ENCODE measurements around the gene MPHOSPH8.

MPHOSPH8 gene

GRCh38 chr13:19672990-19673389, 39.5 kb downstream of the MPHOSPH8 start:
- no peak overlapping the region for H3K14ac ChIP-seq (ENCODE audit: low read length in 2 of 2)
- H3K23ac ChIP-seq (ENCODE audit: low read length in 2 of 2) = no peak overlapping the region
- H3K27ac ChIP-seq (ENCODE audit: low read length, poor library complexity, severe bottlenecking) = no peak overlapping the region
- no peak overlapping the region for H3K4me3 ChIP-seq (ENCODE audit: insufficient read depth in 1 of 2, low read depth in 1 of 2, low read length in 2 of 2)
- no peak overlapping the region for H3K18ac ChIP-seq (ENCODE audit: low read depth in 1 of 2, low read length in 2 of 2)
- no peak overlapping the region for H3K9ac ChIP-seq (ENCODE audit: low read length)
- 90% methylated on average over 3 of the region's 5 CpGs for WGBS
- H3K27me3 ChIP-seq (ENCODE audit: control insufficient read depth in 1 of 2, insufficient read depth in 1 of 2, low read length in 2 of 2) = no peaks in the 10 kb centered on the region
- no peak overlapping the region for H3K4ac ChIP-seq (ENCODE audit: low read depth in 1 of 2, low read length in 2 of 2)
- no peak overlapping the region for H2BK120ac ChIP-seq (ENCODE audit: low read depth, low read length)
- no peak overlapping the region for H2BK15ac ChIP-seq (ENCODE audit: low read depth, poor library complexity, severe bottlenecking)
- H2AFZ ChIP-seq (ENCODE audit: low read depth, low read length) = no peak overlapping the region
- no peak overlapping the region for H2BK12ac ChIP-seq (ENCODE audit: low read length in 2 of 2)
- H3K9me3 ChIP-seq (ENCODE audit: control insufficient read depth, low read length) = no peaks in the 10 kb centered on the region
- peaks cover 35 to 95% of the 10 kb centered on the region in 2 experiments for H3K36me3 ChIP-seq (ENCODE audit: control insufficient read depth in 1 of 2, insufficient read depth in 2 of 2, low read depth in 1 of 2, low read length in 2 of 2)
- peaks cover 21% of the 10 kb centered on the region for H3K79me1 ChIP-seq (replicated peaks; ENCODE audit: low read length, poor library complexity, severe bottlenecking)
- DNase-seq = no peak
- no peak overlapping the region for H2AK5ac ChIP-seq (ENCODE audit: low read length, severe bottlenecking)
- no peak overlapping the region for H4K91ac ChIP-seq (ENCODE audit: low read length)
- no peak overlapping the region for H4K8ac ChIP-seq (ENCODE audit: low read length)
- peaks cover 2% of the 10 kb centered on the region for H3K4me1 ChIP-seq (ENCODE audit: control insufficient read depth, insufficient read depth, low read depth, low read length)
- H2BK5ac ChIP-seq (ENCODE audit: low read depth, low read length, poor library complexity, severe bottlenecking) = no peak overlapping the region
- no peak overlapping the region for H3K4me2 ChIP-seq (ENCODE audit: low read length, poor library complexity, severe bottlenecking)

GRCh38 chr13:19673473-19674430, 40.3 kb downstream of the MPHOSPH8 start:
- Histone ChIP-seq H3K23ac (ENCODE audit: low read length in 2 of 2) (no peak overlapping the region), H2BK12ac (ENCODE audit: low read length in 2 of 2) (no peak overlapping the region), H2AK5ac (ENCODE audit: low read length, severe bottlenecking) (no peak overlapping the region), H3K79me1 (replicated peaks; ENCODE audit: low read length, poor library complexity, severe bottlenecking) (peaks cover 22% of the 10 kb centered on the region), H3K9ac (ENCODE audit: low read length) (no peak overlapping the region), H2AFZ (ENCODE audit: low read depth, low read length) (no peak overlapping the region), H3K27ac (ENCODE audit: low read length, poor library complexity, severe bottlenecking) (no peak overlapping the region), H2BK15ac (ENCODE audit: low read depth, poor library complexity, severe bottlenecking) (no peak overlapping the region), H3K27me3 (ENCODE audit: control insufficient read depth in 1 of 2, insufficient read depth in 1 of 2, low read length in 2 of 2) (no peaks in the 10 kb centered on the region), H4K91ac (ENCODE audit: low read length) (no peak overlapping the region), H3K36me3 (ENCODE audit: control insufficient read depth in 1 of 2, insufficient read depth in 2 of 2, low read depth in 1 of 2, low read length in 2 of 2) (peaks cover 34 to 91% of the 10 kb centered on the region in 2 experiments), H3K4ac (ENCODE audit: low read depth in 1 of 2, low read length in 2 of 2) (no peak overlapping the region), H3K4me2 (ENCODE audit: low read length, poor library complexity, severe bottlenecking) (no peak overlapping the region), H2BK120ac (ENCODE audit: low read depth, low read length) (no peak overlapping the region), H3K9me3 (ENCODE audit: control insufficient read depth, low read length) (no peaks in the 10 kb centered on the region), H2BK5ac (ENCODE audit: low read depth, low read length, poor library complexity, severe bottlenecking) (no peak overlapping the region), H3K18ac (ENCODE audit: low read depth in 1 of 2, low read length in 2 of 2) (no peak overlapping the region), H4K8ac (ENCODE audit: low read length) (no peak overlapping the region), H3K14ac (ENCODE audit: low read length in 2 of 2) (no peak overlapping the region), H3K4me3 (ENCODE audit: insufficient read depth in 1 of 2, low read depth in 1 of 2, low read length in 2 of 2) (no peak overlapping the region), H3K4me1 (ENCODE audit: control insufficient read depth, insufficient read depth, low read depth, low read length) (peaks cover 3% of the 10 kb centered on the region)
- no peak for DNase-seq
- 98% methylated on average over 7 of the region's 11 CpGs for WGBS

DNA sequence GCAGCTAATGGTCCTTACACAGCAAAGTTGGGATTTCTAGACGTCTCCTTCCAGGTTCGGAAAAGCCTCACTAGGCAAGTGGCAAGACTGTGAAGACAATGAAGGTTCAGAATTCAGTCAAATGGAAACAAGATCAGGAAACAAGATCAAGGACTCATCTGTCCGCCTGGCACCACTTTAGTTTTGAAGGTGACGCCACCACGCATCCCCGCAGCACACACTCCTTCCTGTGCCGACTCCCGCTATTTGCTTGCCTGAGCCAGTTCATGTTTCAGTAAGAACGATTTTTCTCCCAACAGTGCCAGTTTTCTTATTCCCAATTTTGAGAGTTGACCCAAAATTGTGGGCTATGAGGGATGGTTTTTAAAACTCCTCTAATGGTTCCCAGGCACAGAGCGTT, 41.4 kb downstream of the MPHOSPH8 start:
- H3K4me1 ChIP-seq (ENCODE audit: control insufficient read depth, insufficient read depth, low read depth, low read length) = peaks cover 3% of the 10 kb centered on the region
- H3K79me1 ChIP-seq (replicated peaks; ENCODE audit: low read length, poor library complexity, severe bottlenecking) = peaks cover 20% of the 10 kb centered on the region
- no peak overlapping the region for H3K27ac ChIP-seq (ENCODE audit: low read length, poor library complexity, severe bottlenecking)
- H4K8ac ChIP-seq (ENCODE audit: low read length) = no peak overlapping the region
- H2AFZ ChIP-seq (ENCODE audit: low read depth, low read length) = no peak overlapping the region
- H2BK120ac ChIP-seq (ENCODE audit: low read depth, low read length) = no peak overlapping the region
- no peak overlapping the region for H3K23ac ChIP-seq (ENCODE audit: low read length in 2 of 2)
- no peak overlapping the region for H3K14ac ChIP-seq (ENCODE audit: low read length in 2 of 2)
- no peaks in the 10 kb centered on the region for H3K9me3 ChIP-seq (ENCODE audit: control insufficient read depth, low read length)
- H2BK12ac ChIP-seq (ENCODE audit: low read length in 2 of 2) = no peak overlapping the region
- peaks cover 29 to 82% of the 10 kb centered on the region in 2 experiments for H3K36me3 ChIP-seq (ENCODE audit: control insufficient read depth in 1 of 2, insufficient read depth in 2 of 2, low read depth in 1 of 2, low read length in 2 of 2)
- no peak overlapping the region for H2AK5ac ChIP-seq (ENCODE audit: low read length, severe bottlenecking)
- no peak overlapping the region for H3K4ac ChIP-seq (ENCODE audit: low read depth in 1 of 2, low read length in 2 of 2)
- H2BK15ac ChIP-seq (ENCODE audit: low read depth, poor library complexity, severe bottlenecking) = no peak overlapping the region
- no peaks in the 10 kb centered on the region for H3K27me3 ChIP-seq (ENCODE audit: control insufficient read depth in 1 of 2, insufficient read depth in 1 of 2, low read length in 2 of 2)
- no peak overlapping the region for H3K4me3 ChIP-seq (ENCODE audit: insufficient read depth in 1 of 2, low read depth in 1 of 2, low read length in 2 of 2)
- H4K91ac ChIP-seq (ENCODE audit: low read length) = no peak overlapping the region
- over 99% methylated on average over 7 of the region's 10 CpGs for WGBS
- H3K4me2 ChIP-seq (ENCODE audit: low read length, poor library complexity, severe bottlenecking) = no peak overlapping the region
- DNase-seq = no peak
- H3K9ac ChIP-seq (ENCODE audit: low read length) = no peak overlapping the region
- H3K18ac ChIP-seq (ENCODE audit: low read depth in 1 of 2, low read length in 2 of 2) = no peak overlapping the region
- no peak overlapping the region for H2BK5ac ChIP-seq (ENCODE audit: low read depth, low read length, poor library complexity, severe bottlenecking)

DNA sequence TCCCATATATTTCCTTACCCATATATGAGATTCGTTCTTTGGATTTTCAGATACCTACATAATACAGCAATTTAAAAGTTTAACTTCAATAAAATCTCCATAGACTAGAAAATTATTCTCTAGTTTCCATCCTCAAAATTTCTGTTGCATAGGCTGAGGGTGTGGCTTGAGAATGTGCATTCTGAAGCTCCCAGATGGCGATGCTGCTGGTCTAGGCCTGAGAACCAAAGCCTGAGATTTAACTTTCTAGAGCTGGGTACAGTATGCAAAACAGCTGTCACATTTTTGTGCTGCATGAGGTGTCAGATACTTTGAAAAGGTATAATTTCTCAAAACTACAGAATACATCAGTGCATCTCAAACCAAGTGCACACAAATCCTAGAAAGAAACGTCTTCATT, 42.7 kb downstream of the MPHOSPH8 start:
- Histone ChIP-seq H3K4me1 (ENCODE audit: control insufficient read depth, insufficient read depth, low read depth, low read length) (peaks cover 4% of the 10 kb centered on the region), H2BK120ac (ENCODE audit: low read depth, low read length) (no peak overlapping the region), H2BK15ac (ENCODE audit: low read depth, poor library complexity, severe bottlenecking) (no peak overlapping the region), H4K8ac (ENCODE audit: low read length) (no peak overlapping the region), H3K23ac (ENCODE audit: low read length in 2 of 2) (no peak overlapping the region), H2BK12ac (ENCODE audit: low read length in 2 of 2) (no peak overlapping the region), H3K18ac (ENCODE audit: low read depth in 1 of 2, low read length in 2 of 2) (no peak overlapping the region), H3K79me1 (replicated peaks; ENCODE audit: low read length, poor library complexity, severe bottlenecking) (peaks cover 20% of the 10 kb centered on the region), H3K27me3 (ENCODE audit: control insufficient read depth in 1 of 2, insufficient read depth in 1 of 2, low read length in 2 of 2) (no peaks in the 10 kb centered on the region), H3K4me3 (ENCODE audit: insufficient read depth in 1 of 2, low read depth in 1 of 2, low read length in 2 of 2) (no peak overlapping the region), H3K4ac (ENCODE audit: low read depth in 1 of 2, low read length in 2 of 2) (no peak overlapping the region), H3K9ac (ENCODE audit: low read length) (no peak overlapping the region), H2AK5ac (ENCODE audit: low read length, severe bottlenecking) (no peak overlapping the region), H3K36me3 (ENCODE audit: control insufficient read depth in 1 of 2, insufficient read depth in 2 of 2, low read depth in 1 of 2, low read length in 2 of 2) (peaks cover 27 to 69% of the 10 kb centered on the region in 2 experiments), H3K9me3 (ENCODE audit: control insufficient read depth, low read length) (no peaks in the 10 kb centered on the region), H3K27ac (ENCODE audit: low read length, poor library complexity, severe bottlenecking) (no peak overlapping the region), H2AFZ (ENCODE audit: low read depth, low read length) (no peak overlapping the region), H2BK5ac (ENCODE audit: low read depth, low read length, poor library complexity, severe bottlenecking) (no peak overlapping the region), H3K4me2 (ENCODE audit: low read length, poor library complexity, severe bottlenecking) (no peak overlapping the region), H3K14ac (ENCODE audit: low read length in 2 of 2) (no peak overlapping the region), H4K91ac (ENCODE audit: low read length) (no peak overlapping the region)
- no peak for DNase-seq
- 94% methylated on average over 3 of the region's 3 CpGs for WGBS

All from mesenchymal stem cell (in vitro differentiated cells and primary cell).